ENCODE data around the gene SCN8A.
"Not testable (repeated sequence)": the region's sequence is repeated elsewhere in the genome, so short reads cannot be mapped to it uniquely, and the experiment has no call there.

SCN8A gene

DNA sequence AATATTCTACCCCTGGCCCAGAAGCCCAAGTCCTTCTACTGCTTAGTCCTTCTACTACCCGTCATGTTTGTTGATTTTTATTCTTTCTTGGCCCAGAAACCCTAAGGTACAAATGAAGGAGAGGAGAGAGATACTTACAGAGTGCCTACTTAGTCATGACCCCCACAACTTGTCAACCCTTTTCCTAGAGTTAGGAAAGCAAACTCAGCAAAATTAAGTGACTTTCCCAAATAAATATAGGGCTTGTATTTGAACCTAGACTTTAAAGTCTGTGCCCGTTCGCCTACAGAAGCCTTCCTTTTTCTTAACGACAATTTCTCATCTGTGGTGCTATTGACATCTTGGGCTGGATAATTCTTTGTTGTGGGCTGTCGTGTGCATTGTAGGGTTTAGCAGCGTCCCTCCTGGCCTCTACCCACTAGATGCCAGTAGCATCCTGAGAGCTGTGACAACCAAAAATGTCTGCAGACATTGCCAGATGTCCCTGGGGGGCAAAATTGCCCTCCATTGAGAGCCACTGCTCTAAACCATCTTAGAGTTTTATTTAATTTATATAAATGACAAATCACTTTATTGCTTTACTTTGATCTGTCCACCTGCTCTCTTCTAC is 175.1 kb downstream of the SCN8A start:
- ATAC-seq (no peak), DNase-seq (no peak)

DNA sequence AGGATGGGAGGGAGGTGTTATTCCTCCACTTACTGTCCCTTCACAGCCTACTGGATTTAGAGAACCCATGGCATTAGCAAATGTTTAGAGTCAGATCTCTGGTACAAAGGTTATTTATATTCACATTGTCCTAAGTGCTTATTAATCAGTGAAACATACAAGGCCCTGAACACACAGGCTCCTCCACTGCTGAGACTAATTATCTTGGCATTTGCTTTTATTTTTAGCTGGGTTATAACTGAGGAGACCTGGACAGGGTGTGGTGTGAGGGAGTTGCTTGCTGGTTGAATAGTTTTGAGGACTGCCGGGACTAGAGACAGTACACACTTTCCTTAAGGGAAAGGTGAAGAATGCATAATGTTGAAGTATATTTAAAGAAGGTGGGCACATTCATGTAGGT is 180.0 kb downstream of the SCN8A start:
- no peak for DNase-seq
- no peak for ATAC-seq

DNA sequence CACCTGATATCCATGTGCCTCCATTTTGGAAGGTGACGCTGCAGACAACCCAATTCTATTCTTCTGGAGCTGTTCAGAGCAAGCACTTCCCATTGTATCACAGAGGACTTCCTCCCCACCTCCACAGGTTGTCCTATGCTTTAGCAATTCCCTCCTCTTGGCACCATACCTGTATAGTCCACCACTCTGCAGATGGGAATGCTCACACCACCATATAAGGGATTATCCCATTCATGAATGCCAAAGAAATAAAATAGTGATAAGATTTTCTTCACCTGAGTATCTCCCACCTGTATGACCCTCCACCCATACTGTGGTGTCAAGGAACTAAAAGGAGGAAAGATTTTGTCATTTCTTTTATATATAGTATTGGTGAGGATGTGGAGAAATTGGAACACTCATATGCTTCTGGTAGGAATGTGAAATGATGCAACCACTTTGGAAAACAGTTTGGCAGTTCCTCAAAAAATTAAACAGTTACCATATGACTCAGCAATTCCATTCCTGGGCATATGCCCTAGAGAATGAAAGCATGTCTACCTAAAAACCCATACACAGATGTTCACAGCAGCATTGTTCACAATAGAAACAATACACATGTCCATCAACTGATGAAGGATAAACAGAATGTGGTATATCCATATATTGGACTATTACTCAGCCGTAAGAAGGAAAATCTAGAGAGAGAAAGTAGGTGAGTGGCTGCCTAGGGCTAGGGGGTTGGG is 182.3 kb downstream of the SCN8A start:
- ATAC-seq: no peak
- no peak for DNase-seq

DNA sequence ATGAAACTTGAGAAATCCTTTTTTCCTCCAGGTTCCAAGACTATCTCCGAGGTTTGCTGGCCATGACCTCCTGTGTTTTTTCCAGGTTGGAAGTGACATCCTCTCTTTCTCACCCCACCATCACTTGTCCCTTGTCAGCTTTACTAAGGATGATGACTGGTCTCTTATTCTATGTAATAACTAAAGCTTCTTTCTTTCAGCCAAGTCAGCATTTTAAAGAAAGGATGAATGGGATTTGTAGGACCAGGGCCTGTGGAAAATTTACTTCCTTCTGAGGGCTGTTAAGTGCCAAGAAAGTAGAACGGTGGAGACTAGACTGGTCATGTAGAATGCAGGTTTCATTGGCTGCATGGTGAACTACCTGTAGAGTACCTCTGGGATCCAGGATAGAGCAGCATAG is 183.9 kb downstream of the SCN8A start:
- DNase-seq: no peak
- ATAC-seq: no peak

DNA sequence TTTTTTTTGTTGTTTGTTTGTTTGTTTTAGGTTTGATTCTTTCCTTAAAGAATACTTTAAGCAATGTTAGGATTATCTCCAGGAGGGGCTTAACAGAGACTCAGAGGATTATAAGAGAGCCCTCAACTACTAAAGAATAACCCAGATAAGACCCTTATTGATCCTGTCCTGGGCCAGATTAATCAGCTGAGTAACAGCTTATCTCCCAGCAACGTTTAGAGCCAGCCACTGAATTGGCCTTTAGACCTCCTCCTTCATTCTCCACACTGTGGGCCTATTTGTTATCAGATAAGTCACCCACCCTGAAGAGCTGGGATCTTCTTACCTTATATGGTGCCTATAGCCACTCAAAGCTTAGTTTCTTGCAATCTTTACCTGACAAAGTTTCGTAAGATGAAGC is 186.4 kb downstream of the SCN8A start:
- DNase-seq: no peak

DNA sequence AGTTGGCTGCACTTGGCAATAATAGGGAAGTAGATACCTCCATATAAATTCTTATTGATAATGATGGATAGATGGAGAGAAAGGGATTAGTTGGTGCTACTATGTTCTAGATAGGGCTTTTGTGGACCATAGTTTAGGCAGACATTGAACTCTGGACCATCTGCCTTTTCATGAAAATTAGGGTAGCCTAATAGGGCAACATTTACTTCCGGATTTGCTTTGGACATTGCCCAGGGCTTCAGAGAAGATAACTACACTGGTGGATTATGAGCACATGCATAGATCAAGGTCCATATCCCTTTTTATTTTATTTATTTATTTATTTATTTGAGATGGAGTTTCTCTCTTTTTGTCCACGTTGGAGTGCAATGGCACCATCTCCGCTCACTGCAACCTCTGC is 186.9 kb downstream of the SCN8A start:
- ATAC-seq (no peak), DNase-seq (no peak)

More for the DNA sequence above, 186.4 kb downstream of the SCN8A start:
- ATAC-seq: no peak

DNA sequence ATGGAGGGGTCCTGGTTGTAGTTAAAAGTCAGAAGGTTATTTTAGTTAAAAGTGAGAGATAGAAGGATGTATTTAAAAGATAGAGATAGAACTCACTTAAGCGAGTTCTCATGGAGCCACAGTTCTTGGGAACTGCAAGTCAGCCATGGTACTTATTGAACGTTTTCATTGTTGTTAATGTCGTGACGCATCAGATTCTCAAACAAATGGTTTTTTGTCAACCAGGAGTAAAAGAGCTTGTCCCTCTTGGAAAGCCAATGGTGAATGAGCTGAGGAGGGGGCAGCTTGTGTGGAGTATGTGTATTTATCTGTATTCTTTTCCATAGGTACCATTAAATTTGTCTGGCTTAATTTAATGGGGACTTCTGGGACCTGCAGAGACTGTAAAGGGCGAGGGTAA is 188.8 kb downstream of the SCN8A start:
- DNase-seq (no peak), ATAC-seq (no peak)

DNA sequence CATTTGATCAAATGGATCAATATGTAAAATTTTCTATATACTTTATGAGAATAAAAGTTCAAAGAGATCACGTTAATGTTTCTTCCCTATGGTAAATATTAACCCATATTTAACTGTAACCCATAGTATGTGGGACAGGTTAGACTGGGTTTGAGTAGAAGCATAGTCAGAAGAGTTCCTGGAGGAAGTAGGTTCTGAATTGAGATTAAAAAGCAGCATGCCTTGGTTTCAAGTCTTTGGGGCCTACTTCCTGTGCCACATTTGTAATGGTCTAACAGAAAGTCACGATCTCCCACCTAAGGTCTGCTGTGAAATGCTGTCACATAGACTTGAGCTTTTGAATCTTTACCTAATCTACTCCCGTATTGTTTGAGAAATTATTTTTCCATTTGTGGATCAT is 193.7 kb downstream of the SCN8A start:
- DNase-seq (no peak), ATAC-seq (no peak)

DNA sequence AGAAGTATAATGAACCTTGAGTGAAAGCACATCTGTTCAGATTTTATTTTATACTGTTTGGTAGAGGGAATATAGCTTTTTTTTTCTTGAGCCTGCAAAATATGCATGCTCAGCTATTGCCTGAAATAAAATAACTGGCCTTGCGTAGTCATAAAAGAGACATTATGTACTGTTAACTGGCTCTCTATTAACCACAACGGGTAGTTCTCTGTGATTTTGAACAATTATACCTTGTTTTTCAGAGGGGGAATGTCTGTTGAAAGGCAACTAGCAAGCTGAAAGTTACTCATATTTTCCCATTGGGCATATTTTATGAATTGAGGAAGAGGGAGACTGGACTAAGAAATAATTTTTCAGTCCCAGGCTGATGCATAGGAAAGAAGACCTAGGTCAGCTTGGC is 194.9 kb downstream of the SCN8A start:
- ATAC-seq: no peak
- DNase-seq: no peak

DNA sequence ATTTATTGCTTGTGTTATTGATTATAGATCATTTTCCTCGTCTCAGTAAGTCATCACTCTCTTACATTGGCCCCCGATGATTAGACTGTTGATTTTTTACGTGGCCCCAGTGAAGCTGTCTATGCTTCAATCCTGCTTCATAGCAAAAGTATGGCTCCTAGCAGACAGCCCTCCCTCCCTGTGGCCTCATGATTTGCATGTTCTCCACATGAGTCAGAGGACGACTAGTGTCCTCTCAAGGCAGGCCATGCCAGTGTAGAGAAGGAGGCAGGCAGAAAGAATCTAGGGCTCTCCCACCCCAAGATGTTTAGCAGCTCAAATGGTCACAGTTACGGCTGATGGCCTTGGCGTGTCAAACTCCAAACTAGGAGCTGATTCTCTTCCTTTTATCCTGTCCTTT is 197.8 kb downstream of the SCN8A start:
- DNase-seq (no peak), ATAC-seq (no peak)

DNA sequence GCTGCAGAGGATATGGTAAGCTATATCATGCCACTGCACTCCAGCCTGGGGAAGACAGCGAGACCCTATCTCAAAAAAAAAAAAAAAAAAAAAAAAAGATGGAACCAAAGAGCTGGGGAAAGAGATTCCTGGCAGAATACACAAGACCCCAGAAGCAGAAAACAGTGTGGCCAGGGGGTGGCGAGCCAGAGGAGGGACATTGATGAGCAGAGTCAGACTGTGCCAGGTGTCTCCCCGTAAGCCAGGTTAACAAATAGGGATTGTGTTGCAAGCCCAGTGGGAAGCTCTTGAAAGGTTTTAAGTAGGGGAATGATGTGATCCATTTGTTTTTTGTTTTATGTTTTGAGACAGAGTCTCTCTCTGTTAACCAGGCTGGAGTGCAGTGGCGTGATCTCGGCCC is 201.4 kb downstream of the SCN8A start:
- DNase-seq: no peak
- no peak for ATAC-seq

DNA sequence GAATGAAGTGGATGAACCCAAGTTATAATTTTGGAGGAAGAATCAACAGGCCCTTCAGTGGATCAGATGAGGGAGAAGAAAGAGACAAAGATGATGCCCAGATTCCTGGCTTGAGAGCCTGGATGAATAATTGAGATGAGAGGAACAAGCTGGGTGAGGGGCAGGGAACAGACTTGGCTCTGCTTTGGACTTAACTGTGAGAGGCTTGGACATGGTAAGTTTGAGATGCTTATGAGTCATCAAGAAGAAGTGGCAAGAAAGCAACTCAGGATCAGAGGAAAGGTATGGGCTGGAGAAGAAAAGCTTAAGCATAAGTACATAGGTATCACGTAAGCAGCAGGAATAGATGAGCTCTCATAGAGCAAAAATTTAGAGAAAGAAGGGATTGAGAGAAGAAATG is 202.2 kb downstream of the SCN8A start:
- ATAC-seq: no peak
- no peak for DNase-seq

DNA sequence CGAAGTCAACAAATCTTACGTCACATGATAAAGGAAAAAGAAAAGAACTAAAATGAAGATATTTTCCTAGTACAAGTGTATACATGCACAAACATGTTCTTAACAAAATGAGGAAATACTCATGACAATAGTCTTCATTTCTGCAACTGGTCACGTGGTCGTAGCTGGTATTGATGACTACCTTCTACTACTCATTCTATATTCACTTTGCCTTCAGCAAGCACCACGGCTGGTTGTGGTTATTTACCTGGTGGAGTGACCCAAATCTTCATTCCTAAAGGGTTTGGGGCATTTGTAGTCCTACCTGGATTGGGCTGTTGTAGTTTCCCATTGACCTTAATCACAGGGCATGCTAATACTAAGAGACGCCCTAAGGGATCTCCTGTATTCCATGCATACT is 206.3 kb downstream of the SCN8A start:
- DNase-seq (no peak), ATAC-seq (no peak)

DNA sequence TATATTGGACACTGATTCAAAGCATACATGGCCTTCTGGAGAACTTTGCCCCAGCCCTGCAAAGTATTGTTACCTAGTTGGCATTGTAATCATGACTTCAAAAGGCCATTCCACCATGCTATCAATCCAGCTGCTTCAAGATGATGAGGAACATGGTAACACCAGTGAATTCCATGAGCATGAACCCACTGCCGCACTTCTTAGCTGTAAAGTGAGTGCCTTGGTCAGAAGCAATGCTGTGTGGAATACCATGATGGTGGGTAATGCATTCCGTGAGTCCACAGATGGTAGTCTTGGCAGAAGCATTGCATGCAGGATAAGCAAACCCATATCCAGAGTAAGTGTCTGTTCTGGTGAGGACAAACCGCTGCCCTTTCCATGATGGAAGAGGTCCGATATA is 207.0 kb downstream of the SCN8A start:
- ATAC-seq: not testable (repeated sequence)

DNA sequence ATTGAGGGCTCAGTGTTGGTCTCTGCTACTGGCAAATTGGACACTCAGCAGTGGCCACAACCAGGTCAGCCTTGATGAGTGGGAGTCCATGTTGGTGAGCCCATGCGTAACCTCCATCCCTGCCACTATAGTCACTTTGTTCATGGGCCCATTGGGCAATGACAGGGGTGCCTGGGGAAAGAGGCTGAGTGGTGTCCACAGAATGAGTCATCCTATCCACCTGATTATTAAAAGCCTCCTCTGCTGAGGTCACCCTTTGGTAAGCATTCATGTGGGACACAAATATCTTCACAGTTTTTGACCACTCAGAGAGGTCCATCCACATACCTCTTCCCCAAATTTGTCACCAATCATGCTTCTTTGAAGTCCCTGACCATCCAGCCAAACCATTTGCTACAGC is 207.5 kb downstream of the SCN8A start:
- ATAC-seq: no peak
- no peak for DNase-seq

More for the DNA sequence above, 207.0 kb downstream of the SCN8A start:
- DNase-seq: not testable (repeated sequence)

DNA sequence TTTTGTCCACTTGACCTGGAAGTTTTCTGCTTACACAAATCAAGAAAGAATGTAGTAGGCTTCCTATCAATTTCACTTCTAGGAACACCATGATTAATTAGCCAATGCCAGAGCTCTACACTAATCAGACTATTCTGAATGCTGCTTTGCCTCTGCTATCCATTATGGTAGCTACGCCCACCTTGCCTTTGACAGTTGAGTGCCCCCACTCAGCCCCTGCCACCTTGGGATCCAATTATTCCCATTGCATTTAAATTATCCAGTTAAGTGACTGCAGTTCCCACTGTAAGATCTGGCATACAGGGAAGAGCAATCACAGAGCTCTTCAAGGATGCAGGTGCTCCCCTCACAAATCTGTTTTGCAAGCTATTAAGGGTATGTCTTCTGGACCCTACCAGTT is 210.0 kb downstream of the SCN8A start:
- DNase-seq (no peak), ATAC-seq (no peak)

DNA sequence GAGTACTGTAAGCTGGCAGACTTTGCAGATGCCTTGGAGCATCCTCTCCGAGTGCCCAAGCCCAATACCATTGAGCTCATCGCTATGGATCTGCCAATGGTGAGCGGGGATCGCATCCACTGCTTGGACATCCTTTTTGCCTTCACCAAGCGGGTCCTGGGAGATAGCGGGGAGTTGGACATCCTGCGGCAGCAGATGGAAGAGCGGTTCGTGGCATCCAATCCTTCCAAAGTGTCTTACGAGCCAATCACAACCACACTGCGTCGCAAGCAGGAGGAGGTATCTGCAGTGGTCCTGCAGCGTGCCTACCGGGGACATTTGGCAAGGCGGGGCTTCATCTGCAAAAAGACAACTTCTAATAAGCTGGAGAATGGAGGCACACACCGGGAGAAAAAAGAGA is 215.9 kb downstream of the SCN8A start:
- no peak for ATAC-seq
- no peak for DNase-seq

DNA sequence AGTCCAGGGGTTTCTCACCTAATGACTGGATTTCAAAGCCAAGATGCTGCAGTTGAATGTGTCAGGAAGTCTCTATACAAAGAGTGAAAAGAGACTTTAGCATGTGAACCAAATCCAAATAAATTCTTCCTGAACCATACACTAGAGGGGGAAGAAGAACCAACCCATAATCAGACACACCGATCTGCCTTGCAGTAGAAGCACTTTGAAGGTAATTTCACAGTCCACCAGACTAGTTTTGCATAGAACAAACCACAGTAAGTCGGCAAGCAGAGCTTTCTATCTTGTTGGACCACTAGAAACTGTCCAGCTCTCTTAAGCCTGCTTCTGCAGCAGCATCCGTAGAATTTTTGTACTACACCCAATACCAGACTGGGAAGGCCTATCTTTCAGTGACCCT is 218.2 kb downstream of the SCN8A start:
- no peak for DNase-seq

DNA sequence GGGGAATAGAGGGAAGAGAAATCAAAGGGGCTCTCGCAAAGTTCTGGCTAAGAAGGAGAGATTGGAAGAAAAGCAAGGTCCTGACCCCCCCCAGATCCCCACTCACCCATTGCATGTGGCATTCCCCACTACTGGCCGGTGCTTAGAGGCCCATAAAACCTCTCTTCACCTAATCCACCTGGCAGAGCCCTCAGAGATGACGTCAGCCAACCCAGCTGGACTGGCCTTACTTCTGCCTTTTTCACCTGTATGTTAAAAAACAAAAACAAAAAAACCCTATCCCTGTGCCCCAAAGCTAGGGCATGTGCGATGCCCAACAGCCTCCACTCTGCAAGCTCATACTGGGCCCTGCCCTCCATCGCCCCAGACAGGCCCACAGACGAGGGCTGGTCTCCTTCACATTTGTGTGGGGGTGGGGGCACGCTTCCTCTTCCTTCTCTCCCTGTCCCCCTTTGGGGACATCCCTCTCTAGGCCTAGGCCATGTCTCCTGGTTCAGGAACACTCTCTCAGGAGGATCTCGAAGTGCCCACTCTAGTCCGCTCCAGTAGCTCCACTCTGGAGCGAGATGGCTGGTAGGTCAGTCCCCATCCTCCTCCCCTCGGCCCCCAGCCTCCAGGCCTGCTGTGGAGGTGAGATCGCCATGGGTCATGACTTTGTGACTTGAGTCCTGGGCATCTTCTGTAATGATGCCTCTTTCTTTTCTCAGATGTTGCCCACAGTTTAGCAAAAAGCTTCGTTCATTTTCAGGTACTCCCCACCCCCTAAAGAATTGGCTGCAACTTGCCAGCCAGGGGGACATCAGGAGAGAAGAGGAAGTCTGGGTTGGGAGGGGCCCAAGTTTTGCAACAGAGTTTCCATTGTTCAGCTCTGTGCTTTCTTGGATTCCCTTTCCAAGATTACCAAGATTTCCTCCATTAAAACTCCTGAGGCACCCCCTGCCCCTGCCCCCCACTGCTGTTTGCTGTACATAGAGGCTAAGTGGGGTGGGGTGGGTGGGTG is 220.5 kb downstream of the SCN8A start:
- no peak for DNase-seq
- ATAC-seq: no peak

More for the DNA sequence above, 218.2 kb downstream of the SCN8A start:
- ATAC-seq: no peak

DNA sequence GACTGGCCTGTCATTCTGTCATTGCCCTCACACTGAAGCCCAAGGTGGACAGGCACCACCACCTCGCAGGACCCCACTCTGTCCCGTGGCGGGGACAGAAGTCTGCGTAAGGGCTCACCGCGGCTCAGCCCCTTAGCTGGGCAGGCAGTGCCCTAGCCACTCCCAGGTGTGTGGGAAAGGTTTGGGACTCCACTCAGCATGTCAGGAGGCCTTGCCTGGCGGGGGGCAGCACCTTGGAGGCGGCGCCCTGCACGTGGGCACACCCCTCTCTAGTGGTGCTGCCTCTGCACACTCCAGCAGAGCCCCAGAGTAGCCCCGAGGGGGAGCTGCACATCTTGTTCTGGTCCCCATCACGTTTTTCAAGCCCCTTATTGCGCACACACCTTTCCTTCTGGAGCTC is 221.8 kb downstream of the SCN8A start:
- DNase-seq (no peak), ATAC-seq (no peak)

DNA sequence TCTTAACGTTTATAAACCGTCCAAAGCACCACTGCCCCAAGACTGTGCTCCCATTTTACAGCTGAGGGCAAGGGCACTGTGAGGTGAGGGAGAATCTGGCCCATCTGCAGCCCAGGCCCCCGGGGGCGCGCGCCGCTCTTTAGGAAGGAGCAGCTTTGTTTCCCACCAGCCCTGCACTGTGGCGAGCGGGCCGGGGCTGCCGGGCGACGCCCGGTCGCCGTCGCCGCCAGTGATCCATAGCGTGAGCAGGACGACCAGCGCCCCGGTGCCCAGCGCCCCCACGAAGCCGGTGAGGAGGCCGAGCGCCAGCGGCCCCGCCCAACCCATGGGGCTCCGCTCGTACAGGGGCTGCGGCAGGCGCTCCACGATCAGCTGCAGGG is 222.9 kb downstream of the SCN8A start:
- DNase-seq (no peak), ATAC-seq (no peak)

DNA sequence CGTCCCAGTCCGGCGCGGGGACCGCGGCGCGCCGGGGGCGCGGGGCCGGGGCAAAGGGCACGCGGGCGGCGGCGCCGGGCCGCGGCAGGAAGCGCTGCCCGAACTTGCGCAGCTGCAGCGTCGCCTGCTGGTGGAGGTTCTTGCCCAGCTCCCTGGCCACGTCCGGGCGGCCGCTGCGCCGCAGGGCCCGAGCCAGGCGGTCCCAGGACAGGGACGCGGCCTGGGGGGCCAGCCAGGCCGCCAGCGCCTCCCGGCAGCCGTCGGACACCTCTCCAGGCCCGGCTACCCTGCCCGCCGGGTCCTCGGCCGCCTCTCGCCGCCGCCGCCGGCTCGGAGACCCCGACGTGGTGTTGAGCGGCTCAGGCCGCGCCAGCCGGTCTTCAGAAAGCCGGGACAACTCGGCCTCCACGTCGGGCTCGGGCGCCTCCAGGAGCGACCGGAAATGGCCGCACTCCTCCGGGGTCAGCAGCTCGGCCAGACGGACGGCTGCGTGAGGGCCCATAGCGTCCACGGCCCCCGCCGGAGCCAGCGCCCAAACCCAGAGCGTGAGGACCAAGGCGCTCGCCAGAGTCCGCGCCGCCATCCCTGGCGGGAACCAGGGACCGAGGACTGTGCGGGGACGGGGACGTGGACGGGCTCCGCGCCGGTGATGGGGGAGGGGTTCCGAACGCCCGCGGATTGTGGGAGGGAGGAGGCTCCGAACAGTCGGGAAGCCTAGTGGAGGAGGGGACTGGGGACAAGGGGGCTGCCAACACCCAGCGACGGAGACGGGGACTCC is 223.5 kb downstream of the SCN8A start:
- DNase-seq: peak; percentile 82
- peak; percentile 83 for ATAC-seq

Data from stimulated activated naive CD8-positive, alpha-beta T cell treated with anti-CD3 and anti-CD28 coated beads, Interleukin-15, Interleukin-2, amounts not matched to agents 100 U/mL and 50 U/mL, for 24 hours (primary cell).